Measurements from ENCODE around the gene MAMDC2.

The MAMDC2 gene

DNA sequence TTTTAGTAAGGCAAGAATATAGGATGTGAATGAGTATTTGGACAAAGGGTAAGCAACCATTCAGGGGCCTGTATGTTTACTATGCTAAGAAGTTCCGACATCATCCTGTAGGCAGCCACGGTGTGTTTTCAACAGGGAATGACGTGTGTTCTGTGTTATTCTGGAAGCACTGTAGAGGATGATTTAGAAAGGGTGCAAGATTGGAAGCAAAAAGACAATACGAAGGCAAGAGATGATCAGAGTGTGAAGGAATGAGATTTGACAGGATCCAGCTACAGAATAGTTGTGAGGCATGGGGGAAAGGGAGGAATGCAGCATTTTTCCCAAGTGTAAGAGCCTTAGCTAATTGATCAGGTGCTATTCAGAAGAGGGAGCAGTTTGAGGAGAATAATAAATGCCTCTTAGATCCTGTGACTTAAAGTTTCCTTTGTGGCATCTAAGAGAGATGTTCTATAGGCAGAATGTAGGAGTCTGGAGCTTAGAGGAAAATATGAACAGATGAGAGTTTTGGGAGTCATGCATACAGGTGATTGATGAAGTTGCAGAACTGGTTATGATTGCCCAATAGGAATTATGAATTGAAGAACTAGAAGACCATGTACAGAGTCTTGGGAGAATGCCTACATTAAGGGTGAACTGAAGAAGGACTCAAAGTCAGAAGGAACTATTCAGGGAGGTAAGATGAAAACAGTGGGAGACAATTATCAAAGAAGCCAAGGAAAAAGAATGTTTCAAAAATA lies 217.7 kb downstream of the MAMDC2 start:
- H3K4me3 ChIP-seq (ENCODE audit: low read length), result no peak overlapping the region
- no peak for DNase-seq (ENCODE audit: low read depth)
- TF ChIP-seq, protein P1, sequence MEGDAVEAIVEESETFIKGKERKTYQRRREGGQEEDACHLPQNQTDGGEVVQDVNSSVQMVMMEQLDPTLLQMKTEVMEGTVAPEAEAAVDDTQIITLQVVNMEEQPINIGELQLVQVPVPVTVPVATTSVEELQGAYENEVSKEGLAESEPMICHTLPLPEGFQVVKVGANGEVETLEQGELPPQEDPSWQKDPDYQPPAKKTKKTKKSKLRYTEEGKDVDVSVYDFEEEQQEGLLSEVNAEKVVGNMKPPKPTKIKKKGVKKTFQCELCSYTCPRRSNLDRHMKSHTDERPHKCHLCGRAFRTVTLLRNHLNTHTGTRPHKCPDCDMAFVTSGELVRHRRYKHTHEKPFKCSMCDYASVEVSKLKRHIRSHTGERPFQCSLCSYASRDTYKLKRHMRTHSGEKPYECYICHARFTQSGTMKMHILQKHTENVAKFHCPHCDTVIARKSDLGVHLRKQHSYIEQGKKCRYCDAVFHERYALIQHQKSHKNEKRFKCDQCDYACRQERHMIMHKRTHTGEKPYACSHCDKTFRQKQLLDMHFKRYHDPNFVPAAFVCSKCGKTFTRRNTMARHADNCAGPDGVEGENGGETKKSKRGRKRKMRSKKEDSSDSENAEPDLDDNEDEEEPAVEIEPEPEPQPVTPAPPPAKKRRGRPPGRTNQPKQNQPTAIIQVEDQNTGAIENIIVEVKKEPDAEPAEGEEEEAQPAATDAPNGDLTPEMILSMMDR (conservative IDR thresholded peaks at IDR 0.05; ENCODE audit: low read length), result no peak

DNA sequence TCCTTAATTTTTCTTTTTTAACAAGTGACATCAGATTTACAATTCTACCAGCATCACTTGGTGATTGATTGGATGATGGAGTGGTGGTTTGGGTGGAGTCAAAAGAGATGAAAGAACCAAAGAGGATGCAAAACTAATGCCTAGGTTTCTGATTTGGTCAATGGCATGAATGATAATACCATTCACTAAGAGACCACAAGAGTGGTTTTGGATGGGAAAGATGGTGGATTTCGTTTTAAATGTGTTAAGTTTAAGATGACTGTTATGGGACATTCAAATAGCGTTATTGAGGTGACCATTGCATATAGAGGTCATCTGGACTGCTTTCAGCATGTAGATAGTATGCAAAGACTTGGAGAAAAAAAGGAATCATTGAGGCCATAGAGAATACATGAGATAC lies 218.7 kb downstream of the MAMDC2 start:
- H3K4me3 ChIP-seq (ENCODE audit: low read length), result no peak overlapping the region
- no peak for DNase-seq (ENCODE audit: low read depth)
- TF ChIP-seq, protein P1 (conservative IDR thresholded peaks at IDR 0.05; ENCODE audit: low read length), result no peak

- DNase-seq (ENCODE audit: low read depth), result no peak
- TF ChIP-seq, protein P1 (conservative IDR thresholded peaks at IDR 0.05; ENCODE audit: low read length), result no peak
- H3K4me3 ChIP-seq (ENCODE audit: low read length), result no peak overlapping the region
These were observed 219.3 kb downstream of the MAMDC2 start for GRCh38 chr9:70262948-70263347.

GRCh38 chr9:70263421-70263820 lies 219.8 kb downstream of the MAMDC2 start:
- TF ChIP-seq, protein P1 (conservative IDR thresholded peaks at IDR 0.05; ENCODE audit: low read length), result no peak
- peak; percentile 31 for DNase-seq (ENCODE audit: low read depth)
- H3K4me3 ChIP-seq (ENCODE audit: low read length), result no peak overlapping the region

Measured in AG10803 (cell line).